Activated CD4-positive, alpha-beta T cell treated with anti-CD3 and anti-CD28 coated beads, Interleukin-2, amount 10 ng/mL, durations not matched to agents 7 days and 5 days (primary cell): ENCODE results near the gene DBNL. TPM values are rescaled to one million over a fixed set of nuclear protein-coding genes. Genes with fewer than 3 reads are reported as not detected.
A peak's percentile ranks its signal among the peaks of the same experiment; 100 is the strongest.

ENCODE experiments used
- CTCF ChIA-PET: fragments of 350-600 bp; sonication (Branson Sonifier 250); formaldehyde crosslinking; loops from one replicate; lab custom pipeline; 2021; ENCODE audit warnings: antibody characterized with exemption; lab: Charles Lee
- POLR2A ChIA-PET: fragments of 350-600 bp; sonication (Branson Sonifier 250); formaldehyde crosslinking; loops from one replicate; lab custom pipeline; 2021; ENCODE audit warnings: antibody characterized with exemption; lab: Charles Lee
- DNase-seq: peaks from one replicate; pipeline ENCODE4 v3.0.0-alpha.2; 2020
- H3K27ac Mint-ChIP-seq: one replicate; pipeline ENCODE4 v1.8.0; 2021; ENCODE audit warnings: mild to moderate bottlenecking, moderate library complexity, mixed read lengths
- H3K27me3 Mint-ChIP-seq: one replicate; pipeline ENCODE4 v1.8.0; 2021; ENCODE audit warnings: mixed read lengths
- H3K36me3 Mint-ChIP-seq: one replicate; pipeline ENCODE4 v1.8.0; 2021; ENCODE audit warnings: low read depth, mixed read lengths
- H3K4me1 Mint-ChIP-seq: one replicate; pipeline ENCODE4 v1.8.0; 2021; ENCODE audit warnings: mixed read lengths
- H3K4me3 Mint-ChIP-seq: one replicate; pipeline ENCODE4 v1.8.0; 2021; ENCODE audit warnings: mild to moderate bottlenecking, moderate library complexity, mixed read lengths
- H3K9me3 Mint-ChIP-seq: one replicate; pipeline ENCODE4 v1.8.0; 2021; ENCODE audit warnings: mixed read lengths
- total RNA-seq, 2 experiments: library from RNA; stranded (reverse); gene quantifications; one replicate each; pipeline ENCODE4 v1.2.3, GENCODE V29; 2021

Gene DBNL
- total RNA-seq, 2 experiments from 2014 or later = 152 to 168 TPM

GRCh38 chr7:44101303-44101965 lies 56.9 kb downstream of the DBNL start:
- Mint-ChIP-seq H3K9me3 (no peaks in the 10 kb centered on the region), H3K36me3 (no peaks in the 10 kb centered on the region), H3K27ac (no peak overlapping the region), H3K4me3 (no peak overlapping the region), H3K4me1 (peaks cover 31% of the 10 kb centered on the region), H3K27me3 (peaks cover 23% of the 10 kb centered on the region)
- DNase-seq = no peak
- ChIA-PET POLR2A (no interaction called here), CTCF (interaction anchor here (1.3 to 2.0 kb wide), 2 partner anchors 8 to 10 kb away, joined by 4 to 6 read pairs; no protein-coding TSS in a partner anchor)

GRCh38 chr7:44101966-44102845 lies 57.7 kb downstream of the DBNL start:
- DNase-seq = no peak
- Mint-ChIP-seq H3K36me3 (no peaks in the 10 kb centered on the region), H3K4me3 (no peak overlapping the region), H3K27ac (peak overlapping the region; percentile 12), H3K4me1 (peaks cover 23% of the 10 kb centered on the region), H3K9me3 (no peaks in the 10 kb centered on the region), H3K27me3 (peaks cover 23% of the 10 kb centered on the region)
- ChIA-PET POLR2A (no interaction called here), CTCF (interaction anchor here (1.2 to 2.0 kb wide), 3 partner anchors 9 to 33 kb away, joined by 3 to 6 read pairs (median 4); no protein-coding TSS in a partner anchor)

- no peaks in the 10 kb centered on the region for H3K36me3 Mint-ChIP-seq
- H3K27ac Mint-ChIP-seq = no peak overlapping the region
- H3K4me3 Mint-ChIP-seq = no peak overlapping the region
Observed at GRCh38 chr7:44102846-44103565, 58.5 kb downstream of the DBNL start.

GRCh38 chr7:44103566-44103922 lies 59.0 kb downstream of the DBNL start:
- POLR2A ChIA-PET = no interaction called here
- Mint-ChIP-seq H3K27ac (no peak overlapping the region), H3K4me1 (peaks cover 11% of the 10 kb centered on the region), H3K4me3 (no peak overlapping the region), H3K36me3 (no peaks in the 10 kb centered on the region), H3K9me3 (no peaks in the 10 kb centered on the region), H3K27me3 (peaks cover 23% of the 10 kb centered on the region)
- DNase-seq = no peak
- CTCF ChIA-PET = interaction anchor here (1.2 kb wide), 1 partner anchor 35 kb away, joined by 3 read pairs; no protein-coding TSS in a partner anchor

More at GRCh38 chr7:44102846-44103565, 58.5 kb downstream of the DBNL start:
- DNase-seq = no peak
- Mint-ChIP-seq H3K9me3 (no peaks in the 10 kb centered on the region), H3K27me3 (peaks cover 23% of the 10 kb centered on the region), H3K4me1 (peaks cover 15% of the 10 kb centered on the region)
- POLR2A ChIA-PET = no interaction called here
- CTCF ChIA-PET = interaction anchor here (1.2 kb wide), 1 partner anchor 34 kb away, joined by 3 read pairs; no protein-coding TSS in a partner anchor

- H3K4me3 Mint-ChIP-seq = peak within 1 kb of the TSS; percentile 58
- DNase-seq = no peak
Observed at GRCh38 chr7:44103923-44104859, 59.7 kb downstream of the DBNL start, which contains the start of gene AEBP1. Gene AEBP1, plus strand, starts transcription at chr7:44104345. Its CDS starts 321 bp downstream, at chr7:44104666.

GRCh38 chr7:44104860-44105771 lies 60.6 kb downstream of the DBNL start:
- Mint-ChIP-seq H3K27ac (peak overlapping the region; percentile 63), H3K4me3 (peak overlapping the region; percentile 58), H3K27me3 (peaks cover 21% of the 10 kb centered on the region), H3K36me3 (no peaks in the 10 kb centered on the region), H3K4me1 (peaks cover 10% of the 10 kb centered on the region), H3K9me3 (no peaks in the 10 kb centered on the region)
- CTCF ChIA-PET = interaction anchor here (0.9 to 1.1 kb wide), 2 partner anchors 10 to 17 kb away, joined by 3 read pairs; no protein-coding TSS in a partner anchor
- POLR2A ChIA-PET = interaction anchor here (0.5 kb wide), 1 partner anchor 179 kb away, joined by 3 read pairs; the partner anchor contains the start of gene UBE2D4
- DNase-seq = no peak

More at GRCh38 chr7:44103923-44104859, 59.7 kb downstream of the DBNL start, which contains the start of gene AEBP1:
- CTCF ChIA-PET = interaction anchor here (1.1 kb wide), 1 partner anchor 11 kb away, joined by 3 read pairs; no protein-coding TSS in a partner anchor
- Mint-ChIP-seq H3K36me3 (no peaks in the 10 kb centered on the region), H3K27me3 (peaks cover 23% of the 10 kb centered on the region), H3K27ac (peak within 1 kb of the TSS; percentile 63), H3K4me1 (peaks cover 10% of the 10 kb centered on the region), H3K9me3 (no peaks in the 10 kb centered on the region)
- POLR2A ChIA-PET = no interaction called here

- no peak for DNase-seq
- CTCF ChIA-PET = interaction anchor here (0.9 to 1.2 kb wide), 2 partner anchors 10 to 16 kb away, joined by 3 read pairs; no protein-coding TSS in a partner anchor
- Mint-ChIP-seq H3K4me3 (no peak overlapping the region), H3K27ac (no peak overlapping the region), H3K9me3 (no peaks in the 10 kb centered on the region), H3K36me3 (no peaks in the 10 kb centered on the region), H3K27me3 (peaks cover 21% of the 10 kb centered on the region), H3K4me1 (peaks cover 10% of the 10 kb centered on the region)
- POLR2A ChIA-PET = interaction anchor here (0.5 kb wide), 1 partner anchor 180 kb away, joined by 3 read pairs; the partner anchor contains the start of gene UBE2D4
Observed at GRCh38 chr7:44105832-44106231, 61.3 kb downstream of the DBNL start.

GRCh38 chr7:44106311-44107065 lies 62.0 kb downstream of the DBNL start:
- no peaks in the 10 kb centered on the region for H3K36me3 Mint-ChIP-seq
- H3K27ac Mint-ChIP-seq = no peak overlapping the region
- H3K9me3 Mint-ChIP-seq = no peaks in the 10 kb centered on the region
- no peak for DNase-seq
- H3K27me3 Mint-ChIP-seq = peaks cover 21% of the 10 kb centered on the region
- H3K4me3 Mint-ChIP-seq = no peak overlapping the region
- H3K4me1 Mint-ChIP-seq = peaks cover 10% of the 10 kb centered on the region
- ChIA-PET CTCF (interaction anchor here (0.6 to 1.2 kb wide), 2 partner anchors 9 to 21 kb away, joined by 3 read pairs; no protein-coding TSS in a partner anchor), POLR2A (no interaction called here)

GRCh38 chr7:44107116-44107960 lies 62.8 kb downstream of the DBNL start:
- no peaks in the 10 kb centered on the region for H3K36me3 Mint-ChIP-seq
- H3K27me3 Mint-ChIP-seq = peaks cover 18% of the 10 kb centered on the region
- ChIA-PET CTCF (interaction anchor here (0.6 to 1.2 kb wide), 2 partner anchors 8 to 20 kb away, joined by 3 read pairs; no protein-coding TSS in a partner anchor), POLR2A (no interaction called here)
- H3K9me3 Mint-ChIP-seq = no peaks in the 10 kb centered on the region
- no peak overlapping the region for H3K4me3 Mint-ChIP-seq
- DNase-seq = no peak
- peaks cover 10% of the 10 kb centered on the region for H3K4me1 Mint-ChIP-seq
- H3K27ac Mint-ChIP-seq = no peak overlapping the region
